Measurements from ENCODE around the gene NPHP4.

NPHP4 gene

DNA sequence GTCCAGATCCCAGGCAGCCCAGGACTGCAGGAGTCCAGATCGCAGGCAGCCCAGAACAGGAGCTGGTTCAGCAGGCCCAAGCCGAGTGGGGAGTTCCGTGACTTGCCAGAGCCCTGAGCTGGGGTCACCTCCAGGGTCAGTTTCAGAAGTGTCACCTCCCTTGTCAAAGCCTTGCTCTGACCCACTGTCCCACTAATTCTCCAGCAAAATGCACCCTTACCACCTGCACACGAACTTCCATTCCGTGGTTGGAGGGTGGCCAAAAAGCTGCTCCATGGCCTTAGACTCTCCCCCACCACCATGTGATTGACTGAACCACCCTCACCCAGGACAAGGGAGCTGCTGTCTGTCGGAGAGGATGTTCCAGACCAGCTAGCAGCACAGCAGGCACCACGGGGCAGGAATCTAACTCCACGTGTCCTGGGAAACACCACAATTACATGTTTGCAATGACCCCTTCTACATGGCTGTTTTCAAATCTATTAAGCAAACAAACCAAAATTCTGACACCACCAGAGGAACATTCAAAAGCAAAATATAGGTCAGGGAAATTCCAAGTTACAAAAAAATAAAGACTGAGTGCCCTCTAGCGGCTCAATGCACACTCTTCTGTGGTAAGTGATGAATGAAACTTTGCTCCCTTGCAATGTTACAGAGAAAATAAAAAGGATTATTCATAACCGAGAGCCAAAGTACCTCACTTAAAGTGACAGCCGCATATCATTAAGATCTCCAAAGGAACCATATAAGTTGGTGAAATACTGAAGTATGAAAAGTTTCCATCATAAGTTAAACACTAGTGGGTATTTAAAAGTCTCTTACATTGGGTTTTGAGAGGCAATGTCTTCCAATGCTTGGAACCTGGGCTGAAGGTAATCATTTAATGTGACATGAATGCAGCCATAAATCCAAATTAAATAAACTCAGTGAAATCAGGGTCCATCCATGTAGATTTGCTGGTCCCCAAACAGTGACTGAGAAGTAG lies 76.3 kb downstream of the NPHP4 start:
- H3K4me1 ChIP-seq (ENCODE audit: control insufficient read depth, low read depth, low read length): no peaks in the 10 kb centered on the region
- no peak overlapping the region for H4K5ac ChIP-seq (ENCODE audit: low read length)
- H2AK5ac ChIP-seq (ENCODE audit: low read length): no peak overlapping the region
- DNase-seq: peak; percentile 27
- peak overlapping the region; percentile 22 for H3K56ac ChIP-seq (ENCODE audit: low read length)
- no peak overlapping the region for H3K4ac ChIP-seq (ENCODE audit: low read depth, low read length)
- WGBS (ENCODE audit: extremely low coverage, insufficient coverage, low lambda C conversion rate): no CpG with 5 or more reads among the region's 11 CpGs
- no peak overlapping the region for H2BK120ac ChIP-seq (ENCODE audit: low read depth, low read length)
- H3K4me3 ChIP-seq (ENCODE audit: low read length): no peak overlapping the region
- no peak overlapping the region for H4K8ac ChIP-seq (ENCODE audit: low read depth, low read length)
- no peaks in the 10 kb centered on the region for H3K79me2 ChIP-seq (ENCODE audit: control insufficient read depth, insufficient read depth, low read length)
- no peak overlapping the region for H3K9ac ChIP-seq (ENCODE audit: low read length)
- H3K79me1 ChIP-seq (ENCODE audit: low read length): no peaks in the 10 kb centered on the region
- H3K23ac ChIP-seq (ENCODE audit: low read length): no peak overlapping the region
- no peaks in the 10 kb centered on the region for H3K27me3 ChIP-seq (ENCODE audit: insufficient read depth, low read length, poor library complexity)
- H3K18ac ChIP-seq (ENCODE audit: low read length): no peak overlapping the region
- H2BK5ac ChIP-seq (ENCODE audit: low read length): no peak overlapping the region
- H3K36me3 ChIP-seq (ENCODE audit: control insufficient read depth, insufficient read depth, low read length): no peaks in the 10 kb centered on the region
- H3K27ac ChIP-seq (ENCODE audit: low read depth, low read length): no peak overlapping the region
- H2BK15ac ChIP-seq (replicated peaks; ENCODE audit: low read depth): no peak overlapping the region
- no peak overlapping the region for H3K4me2 ChIP-seq (ENCODE audit: low read length)

GRCh38 chr1:5914676-5915365 lies 77.4 kb downstream of the NPHP4 start:
- H2AK5ac ChIP-seq (ENCODE audit: low read length): no peak overlapping the region
- H2BK5ac ChIP-seq (ENCODE audit: low read length): no peak overlapping the region
- H3K18ac ChIP-seq (ENCODE audit: low read length): no peak overlapping the region
- H3K4ac ChIP-seq (ENCODE audit: low read depth, low read length): no peak overlapping the region
- H2BK120ac ChIP-seq (ENCODE audit: low read depth, low read length): no peak overlapping the region
- no peak overlapping the region for H2BK15ac ChIP-seq (replicated peaks; ENCODE audit: low read depth)
- no peak overlapping the region for H3K4me2 ChIP-seq (ENCODE audit: low read length)
- no peaks in the 10 kb centered on the region for H3K36me3 ChIP-seq (ENCODE audit: control insufficient read depth, insufficient read depth, low read length)
- H3K4me3 ChIP-seq (ENCODE audit: low read length): no peak overlapping the region
- no peak overlapping the region for H3K27ac ChIP-seq (ENCODE audit: low read depth, low read length)
- H3K9ac ChIP-seq (ENCODE audit: low read length): no peak overlapping the region
- H3K56ac ChIP-seq (ENCODE audit: low read length): no peak overlapping the region
- H4K8ac ChIP-seq (ENCODE audit: low read depth, low read length): no peak overlapping the region
- H3K79me2 ChIP-seq (ENCODE audit: control insufficient read depth, insufficient read depth, low read length): no peaks in the 10 kb centered on the region
- no peak overlapping the region for H4K5ac ChIP-seq (ENCODE audit: low read length)
- no CpG with 5 or more reads among the region's 14 CpGs for WGBS (ENCODE audit: extremely low coverage, insufficient coverage, low lambda C conversion rate)
- no peaks in the 10 kb centered on the region for H3K79me1 ChIP-seq (ENCODE audit: low read length)
- H3K27me3 ChIP-seq (ENCODE audit: insufficient read depth, low read length, poor library complexity): no peaks in the 10 kb centered on the region
- no peak for DNase-seq
- H3K4me1 ChIP-seq (ENCODE audit: control insufficient read depth, low read depth, low read length): no peaks in the 10 kb centered on the region
- H3K23ac ChIP-seq (ENCODE audit: low read length): no peak overlapping the region

GRCh38 chr1:5913876-5914275 lies 78.3 kb downstream of the NPHP4 start:
- no peak overlapping the region for H3K56ac ChIP-seq (ENCODE audit: low read length)
- H3K23ac ChIP-seq (ENCODE audit: low read length): no peak overlapping the region
- no peak overlapping the region for H2BK120ac ChIP-seq (ENCODE audit: low read depth, low read length)
- WGBS (ENCODE audit: extremely low coverage, insufficient coverage, low lambda C conversion rate): no CpG with 5 or more reads among the region's 10 CpGs
- no peak overlapping the region for H3K4me2 ChIP-seq (ENCODE audit: low read length)
- no peak overlapping the region for H3K4me3 ChIP-seq (ENCODE audit: low read length)
- H3K27me3 ChIP-seq (ENCODE audit: insufficient read depth, low read length, poor library complexity): no peaks in the 10 kb centered on the region
- no peak overlapping the region for H3K4ac ChIP-seq (ENCODE audit: low read depth, low read length)
- H3K9ac ChIP-seq (ENCODE audit: low read length): no peak overlapping the region
- DNase-seq: no peak
- no peak overlapping the region for H2BK15ac ChIP-seq (replicated peaks; ENCODE audit: low read depth)
- no peak overlapping the region for H3K18ac ChIP-seq (ENCODE audit: low read length)
- no peak overlapping the region for H2BK5ac ChIP-seq (ENCODE audit: low read length)
- H3K36me3 ChIP-seq (ENCODE audit: control insufficient read depth, insufficient read depth, low read length): no peaks in the 10 kb centered on the region
- H4K8ac ChIP-seq (ENCODE audit: low read depth, low read length): no peak overlapping the region
- no peaks in the 10 kb centered on the region for H3K79me2 ChIP-seq (ENCODE audit: control insufficient read depth, insufficient read depth, low read length)
- no peak overlapping the region for H4K5ac ChIP-seq (ENCODE audit: low read length)
- H2AK5ac ChIP-seq (ENCODE audit: low read length): no peak overlapping the region
- H3K79me1 ChIP-seq (ENCODE audit: low read length): no peaks in the 10 kb centered on the region
- H3K4me1 ChIP-seq (ENCODE audit: control insufficient read depth, low read depth, low read length): no peaks in the 10 kb centered on the region
- H3K27ac ChIP-seq (ENCODE audit: low read depth, low read length): no peak overlapping the region

DNA sequence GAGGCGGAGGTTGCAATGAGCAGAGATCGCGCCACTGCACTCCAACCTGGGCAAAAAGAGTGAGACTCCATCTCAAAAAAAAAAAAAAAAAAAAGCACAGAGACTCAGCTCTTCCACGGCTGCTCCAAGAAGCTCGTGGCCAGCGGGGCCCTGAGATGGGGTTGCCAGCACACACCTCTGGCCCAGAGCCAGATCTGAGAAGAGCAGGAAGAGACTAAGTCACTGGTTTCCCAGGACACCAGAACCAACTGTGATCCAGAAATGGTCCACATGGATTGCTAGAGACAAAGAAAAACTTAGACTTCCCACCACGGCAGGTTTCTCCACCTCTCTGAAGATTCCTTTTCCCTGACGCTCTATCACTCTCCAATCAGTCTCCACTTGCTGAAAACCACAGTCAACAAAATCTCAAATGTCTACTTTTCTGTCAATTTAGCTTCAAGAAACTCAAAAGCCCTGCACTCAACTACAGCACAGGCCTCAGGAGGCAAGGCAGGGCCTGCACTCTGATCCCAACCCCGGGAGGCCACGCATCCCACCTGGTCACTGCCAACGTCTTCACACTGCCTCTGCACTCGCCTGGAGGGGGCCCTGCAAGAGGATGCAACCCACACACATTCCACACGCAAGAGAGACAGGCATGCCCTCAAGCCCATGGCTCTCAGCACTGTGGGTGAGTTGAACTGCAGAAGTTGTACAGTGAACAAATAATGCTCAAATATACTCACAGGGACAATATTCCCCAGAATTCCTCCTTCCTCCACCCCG lies 79.0 kb downstream of the NPHP4 start:
- H2BK120ac ChIP-seq (ENCODE audit: low read depth, low read length): no peak overlapping the region
- peak; percentile 16 for DNase-seq
- no CpG with 5 or more reads among the region's 14 CpGs for WGBS (ENCODE audit: extremely low coverage, insufficient coverage, low lambda C conversion rate)

GRCh38 chr1:5911871-5912271 lies 80.4 kb downstream of the NPHP4 start:
- Histone ChIP-seq H2BK15ac (replicated peaks; ENCODE audit: low read depth) (no peak overlapping the region), H3K27ac (ENCODE audit: low read depth, low read length) (no peak overlapping the region), H4K5ac (ENCODE audit: low read length) (no peak overlapping the region), H2BK5ac (ENCODE audit: low read length) (no peak overlapping the region), H4K8ac (ENCODE audit: low read depth, low read length) (no peak overlapping the region), H3K4me3 (ENCODE audit: low read length) (no peak overlapping the region), H2BK120ac (ENCODE audit: low read depth, low read length) (no peak overlapping the region), H3K9ac (ENCODE audit: low read length) (no peak overlapping the region), H3K36me3 (ENCODE audit: control insufficient read depth, insufficient read depth, low read length) (no peaks in the 10 kb centered on the region), H3K4me1 (ENCODE audit: control insufficient read depth, low read depth, low read length) (no peaks in the 10 kb centered on the region), H3K79me2 (ENCODE audit: control insufficient read depth, insufficient read depth, low read length) (no peaks in the 10 kb centered on the region), H3K4ac (ENCODE audit: low read depth, low read length) (no peak overlapping the region), H2AK5ac (ENCODE audit: low read length) (no peak overlapping the region), H3K56ac (ENCODE audit: low read length) (no peak overlapping the region), H3K79me1 (ENCODE audit: low read length) (no peaks in the 10 kb centered on the region), H3K27me3 (ENCODE audit: insufficient read depth, low read length, poor library complexity) (no peaks in the 10 kb centered on the region), H3K23ac (ENCODE audit: low read length) (no peak overlapping the region), H3K18ac (ENCODE audit: low read length) (no peak overlapping the region), H3K4me2 (ENCODE audit: low read length) (no peak overlapping the region)
- no peak for DNase-seq
- no CpG with 5 or more reads among the region's 19 CpGs for WGBS (ENCODE audit: extremely low coverage, insufficient coverage, low lambda C conversion rate)

More for the DNA sequence above, 79.0 kb downstream of the NPHP4 start:
- Histone ChIP-seq H2BK15ac (replicated peaks; ENCODE audit: low read depth) (no peak overlapping the region), H3K4ac (ENCODE audit: low read depth, low read length) (no peak overlapping the region), H2AK5ac (ENCODE audit: low read length) (no peak overlapping the region), H4K8ac (ENCODE audit: low read depth, low read length) (no peak overlapping the region), H3K18ac (ENCODE audit: low read length) (no peak overlapping the region), H3K79me2 (ENCODE audit: control insufficient read depth, insufficient read depth, low read length) (no peaks in the 10 kb centered on the region), H2BK5ac (ENCODE audit: low read length) (no peak overlapping the region), H3K56ac (ENCODE audit: low read length) (no peak overlapping the region), H3K23ac (ENCODE audit: low read length) (no peak overlapping the region), H3K4me2 (ENCODE audit: low read length) (no peak overlapping the region), H3K27ac (ENCODE audit: low read depth, low read length) (no peak overlapping the region), H3K9ac (ENCODE audit: low read length) (no peak overlapping the region), H3K27me3 (ENCODE audit: insufficient read depth, low read length, poor library complexity) (no peaks in the 10 kb centered on the region), H3K4me3 (ENCODE audit: low read length) (no peak overlapping the region), H3K79me1 (ENCODE audit: low read length) (no peaks in the 10 kb centered on the region), H4K5ac (ENCODE audit: low read length) (no peak overlapping the region), H3K36me3 (ENCODE audit: control insufficient read depth, insufficient read depth, low read length) (no peaks in the 10 kb centered on the region), H3K4me1 (ENCODE audit: control insufficient read depth, low read depth, low read length) (no peaks in the 10 kb centered on the region)
